OCI-LY7 (cell line): ENCODE data around the gene TM4SF4. TPM values are rescaled to one million over a fixed set of nuclear protein-coding genes. Genes with fewer than 3 reads are reported as not detected.

Experiments used
- BruUV-seq: library from RNA; stranded (reverse); fragments of 400-500 nt; replicated peaks from 2 replicates; lab custom pipeline; 2021; lab: Mats Ljungman, UMichigan
- CTCF ChIA-PET: fragments of 300-600 bp; sonication (Branson Sonifier 250); formaldehyde crosslinking; loops from one replicate; lab custom pipeline; 2022; ENCODE audit warnings: antibody characterized with exemption; ENCODE audit not compliant: unreplicated experiment; lab: Charles Lee
- POLR2A ChIA-PET: fragments of 300-600 bp; sonication (Branson Sonifier 250); formaldehyde crosslinking; loops from one replicate; lab custom pipeline; 2022; ENCODE audit warnings: antibody characterized with exemption; lab: Charles Lee
- DNase-seq: peaks from one replicate; pipeline ENCODE4 v3.0.0-alpha.2; 2015; ENCODE audit warnings: low spot score
- H2AFZ ChIP-seq: fragments of 200-600 bp; sonication (generic), shearing (Covaris generic); 2 replicates; pipeline ENCODE4 v1.6.1; 2014; ENCODE audit warnings: mild to moderate bottlenecking, antibody characterized with exemption, low read length, moderate library complexity
- H3K27ac ChIP-seq: fragments of 200-600 bp; sonication (generic); 2 replicates; pipeline ENCODE4 v1.5.1; 2014; ENCODE audit warnings: mixed run types, low read depth, mild to moderate bottlenecking, moderate library complexity, low read length, inconsistent platforms; ENCODE audit not compliant: poor library complexity, severe bottlenecking
- H3K36me3 ChIP-seq: fragments of 200-600 bp; sonication (generic); 2 replicates; pipeline ENCODE4 v1.6.1; 2014; ENCODE audit warnings: mild to moderate bottlenecking, antibody characterized with exemption, low read length, moderate library complexity, mixed read lengths; ENCODE audit not compliant: insufficient read depth
- H3K4me1 ChIP-seq: fragments of 200-600 bp; sonication (generic); 2 replicates; pipeline ENCODE4 v1.5.1; 2014; ENCODE audit warnings: mild to moderate bottlenecking, low read length; ENCODE audit not compliant: insufficient read depth, poor library complexity, severe bottlenecking
- H3K4me2 ChIP-seq: fragments of 200-600 bp; sonication (generic); 2 replicates; pipeline ENCODE4 v1.6.1; 2014; ENCODE audit warnings: mild to moderate bottlenecking, low read length
- H3K4me3 ChIP-seq: fragments of 200-600 bp; sonication (generic); 2 replicates; pipeline ENCODE4 v1.5.1; 2014; ENCODE audit warnings: mild to moderate bottlenecking, low read depth, low read length; ENCODE audit not compliant: poor library complexity, severe bottlenecking
- H3K79me2 ChIP-seq: fragments of 200-600 bp; sonication (generic); 2 replicates; pipeline ENCODE4 v1.6.1; 2016; ENCODE audit warnings: low read depth, mild to moderate bottlenecking, low read length, moderate library complexity, mixed read lengths; ENCODE audit not compliant: insufficient read depth
- H3K9me2 ChIP-seq: fragments of 200-600 bp; sonication (generic); 2 replicates; pipeline ENCODE4 v1.6.1; 2016; ENCODE audit warnings: mild to moderate bottlenecking, low read length, mixed read lengths; ENCODE audit not compliant: insufficient read depth
- H3K9me3 ChIP-seq: fragments of 200-600 bp; sonication (generic); 2 replicates; pipeline ENCODE4 v1.6.1; 2014; ENCODE audit warnings: mild to moderate bottlenecking, mixed run types, low read length, mixed read lengths
- H4K20me1 ChIP-seq: fragments of 200-600 bp; sonication (generic); 2 replicates; pipeline ENCODE4 v1.6.1; 2014; ENCODE audit warnings: mild to moderate bottlenecking, antibody characterized with exemption, low read length, moderate library complexity, mixed read lengths; ENCODE audit not compliant: insufficient read depth
- EZH2phosphoT487 ChIP-seq: fragments of 200-600 bp; sonication (generic); IDR thresholded peaks from 2 replicates; pipeline ENCODE4 v1.6.1; 2018; ENCODE audit warnings: low read depth, borderline replicate concordance, mild to moderate bottlenecking, mixed run types, antibody characterized with exemption, low read length, moderate library complexity, mixed read lengths
- intact Hi-C: fragments of 100-400 bp; cut with micrococcal nuclease; formaldehyde crosslinking; loops from one replicate; pipeline ENCODE4 v1.10.0; 2022; ENCODE audit not compliant: unreplicated experiment
- total RNA-seq, 2 experiments: library from RNA; depleted of rRNA in 1 of 2; stranded (reverse); fragments of >200 nt in 1 of 2; shearing (Covaris generic) in 1 of 2; gene quantifications; 2 replicates each; pipeline ENCODE4 v1.2.3, GENCODE V29; 2014 to 2022
- TF ChIP-seq, protein P1 (sequence below): fragments of 200-600 bp; sonication (generic); conservative IDR thresholded peaks from 2 replicates; pipeline ENCODE4 v1.5.1; 2014; ENCODE audit warnings: mild to moderate bottlenecking, antibody characterized with exemption, low read length, moderate library complexity, mixed read lengths

The TM4SF4 gene
- total RNA-seq, 2 experiments from 2014 or later, result not detected

DNA sequence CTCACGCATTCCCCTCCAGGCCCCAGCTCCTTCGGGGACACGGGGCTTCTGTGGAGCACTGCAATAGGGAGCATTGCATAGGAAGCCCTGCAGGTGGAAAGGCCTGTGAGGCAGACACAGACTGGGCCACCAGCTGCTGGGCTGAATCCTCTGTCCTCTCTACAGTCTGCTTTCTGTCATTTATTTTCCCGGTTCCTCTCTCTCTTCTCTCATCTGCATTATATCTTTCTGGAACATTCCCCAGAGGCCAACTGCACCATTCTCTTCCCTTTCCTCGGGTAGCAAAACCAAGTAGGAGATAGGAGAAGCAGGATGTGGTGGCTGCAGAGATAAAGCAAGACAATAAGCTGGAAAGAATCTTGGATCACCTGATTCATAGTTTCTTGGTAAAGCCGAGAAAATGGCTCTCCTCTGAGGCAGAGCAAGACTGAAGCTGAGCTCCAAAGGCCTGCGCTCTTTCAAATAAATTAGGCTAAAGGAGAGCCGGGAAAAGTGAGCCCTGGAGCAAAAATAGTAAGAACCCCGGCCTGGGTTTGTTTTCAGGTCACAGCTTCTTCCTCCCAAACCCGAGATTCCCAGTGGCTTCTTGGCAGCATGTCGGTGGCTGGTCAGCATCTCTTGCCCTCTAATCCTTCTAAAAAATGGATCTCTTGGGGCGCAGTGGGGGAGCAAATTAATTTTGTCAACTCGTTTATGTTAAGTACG lies 5.3 kb downstream of the TM4SF4 start:
- H3K4me2 ChIP-seq, result no peak overlapping the region
- H4K20me1 ChIP-seq, result no peaks in the 10 kb centered on the region
- intact Hi-C loops, result loop anchor here (1.0 to 10.0 kb wide), 4 partner anchors 87 to 525 kb away; partner anchors contain the start of gene HPS3
- no peak overlapping the region for H3K4me3 ChIP-seq
- H3K9me2 ChIP-seq, result no peaks in the 10 kb centered on the region
- no peak for DNase-seq
- H3K79me2 ChIP-seq, result no peaks in the 10 kb centered on the region
- BruUV-seq, result no TSS peak
- H3K36me3 ChIP-seq, result no peaks in the 10 kb centered on the region
- no peak overlapping the region for H2AFZ ChIP-seq
- ChIA-PET CTCF (interaction anchor here (0.6 kb wide), 1 partner anchor 45 kb away, joined by 3 read pairs; no protein-coding TSS in a partner anchor), POLR2A (interaction anchor here (0.5 kb wide), 1 partner anchor 133 kb away, joined by 3 read pairs; no protein-coding TSS in a partner anchor)
- H3K27ac ChIP-seq, result no peak overlapping the region
- H3K9me3 ChIP-seq, result no peaks in the 10 kb centered on the region
- H3K4me1 ChIP-seq, result no peaks in the 10 kb centered on the region
- no peak for TF ChIP-seq EZH2phosphoT487
- TF ChIP-seq, protein P1, sequence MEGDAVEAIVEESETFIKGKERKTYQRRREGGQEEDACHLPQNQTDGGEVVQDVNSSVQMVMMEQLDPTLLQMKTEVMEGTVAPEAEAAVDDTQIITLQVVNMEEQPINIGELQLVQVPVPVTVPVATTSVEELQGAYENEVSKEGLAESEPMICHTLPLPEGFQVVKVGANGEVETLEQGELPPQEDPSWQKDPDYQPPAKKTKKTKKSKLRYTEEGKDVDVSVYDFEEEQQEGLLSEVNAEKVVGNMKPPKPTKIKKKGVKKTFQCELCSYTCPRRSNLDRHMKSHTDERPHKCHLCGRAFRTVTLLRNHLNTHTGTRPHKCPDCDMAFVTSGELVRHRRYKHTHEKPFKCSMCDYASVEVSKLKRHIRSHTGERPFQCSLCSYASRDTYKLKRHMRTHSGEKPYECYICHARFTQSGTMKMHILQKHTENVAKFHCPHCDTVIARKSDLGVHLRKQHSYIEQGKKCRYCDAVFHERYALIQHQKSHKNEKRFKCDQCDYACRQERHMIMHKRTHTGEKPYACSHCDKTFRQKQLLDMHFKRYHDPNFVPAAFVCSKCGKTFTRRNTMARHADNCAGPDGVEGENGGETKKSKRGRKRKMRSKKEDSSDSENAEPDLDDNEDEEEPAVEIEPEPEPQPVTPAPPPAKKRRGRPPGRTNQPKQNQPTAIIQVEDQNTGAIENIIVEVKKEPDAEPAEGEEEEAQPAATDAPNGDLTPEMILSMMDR, result no peak

DNA sequence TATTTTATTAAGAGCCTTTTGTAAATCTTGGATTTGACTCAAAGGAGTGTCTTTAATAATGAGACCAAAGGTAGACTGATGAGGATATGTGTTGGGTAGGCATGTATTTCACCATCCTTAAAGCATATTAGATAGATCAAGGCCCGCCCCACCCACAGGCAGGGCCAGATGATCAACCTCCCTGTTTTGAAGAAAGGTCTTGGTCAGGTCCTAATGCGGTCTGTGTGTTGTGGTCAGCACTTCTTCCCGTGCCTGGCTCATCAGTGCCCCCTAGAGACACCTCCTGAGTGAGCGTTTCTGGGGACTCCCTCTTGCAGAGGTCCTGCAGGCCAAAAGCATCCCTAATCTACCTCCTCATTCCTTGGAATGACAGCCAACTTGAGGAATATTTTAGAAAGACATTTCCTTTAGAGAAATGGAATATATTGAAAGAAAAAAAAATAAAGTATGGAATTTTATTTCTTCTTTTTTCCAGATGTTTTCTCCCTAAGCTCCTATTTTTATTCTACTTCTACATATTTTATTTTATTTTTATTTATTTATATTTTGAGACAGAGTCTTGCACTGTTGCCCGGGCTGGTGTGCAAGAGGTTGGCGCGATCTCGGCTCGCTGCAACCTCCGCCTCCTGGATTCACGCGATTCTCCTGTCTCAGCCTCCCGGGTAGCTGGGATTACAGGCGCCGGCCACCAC lies 6.0 kb downstream of the TM4SF4 start:
- Histone ChIP-seq H3K9me2 (no peaks in the 10 kb centered on the region), H3K4me1 (no peaks in the 10 kb centered on the region), H3K36me3 (no peaks in the 10 kb centered on the region), H3K79me2 (no peaks in the 10 kb centered on the region), H3K27ac (no peak overlapping the region), H3K4me3 (no peak overlapping the region), H3K9me3 (no peaks in the 10 kb centered on the region), H4K20me1 (no peaks in the 10 kb centered on the region), H2AFZ (no peak overlapping the region), H3K4me2 (no peak overlapping the region)
- ChIA-PET CTCF (no interaction called here), POLR2A (interaction anchor here (0.5 kb wide), 1 partner anchor 134 kb away, joined by 3 read pairs; no protein-coding TSS in a partner anchor)
- BruUV-seq, result no TSS peak
- intact Hi-C loops, result loop anchor here (1.0 to 10.0 kb wide), 4 partner anchors 88 to 526 kb away; partner anchors contain the start of gene HPS3
- DNase-seq, result peak; percentile 38
- TF ChIP-seq, protein P1, result peak; percentile 83
- no peak for TF ChIP-seq EZH2phosphoT487
